ENCODE results near the gene NACAD. TPM values are rescaled to one million over a fixed set of nuclear protein-coding genes. Genes with fewer than 3 reads are reported as not detected.

Gene NACAD
- total RNA-seq, 4 donors from 2014 or later = 1.1 to 5.3 (median 1.9) TPM

DNA sequence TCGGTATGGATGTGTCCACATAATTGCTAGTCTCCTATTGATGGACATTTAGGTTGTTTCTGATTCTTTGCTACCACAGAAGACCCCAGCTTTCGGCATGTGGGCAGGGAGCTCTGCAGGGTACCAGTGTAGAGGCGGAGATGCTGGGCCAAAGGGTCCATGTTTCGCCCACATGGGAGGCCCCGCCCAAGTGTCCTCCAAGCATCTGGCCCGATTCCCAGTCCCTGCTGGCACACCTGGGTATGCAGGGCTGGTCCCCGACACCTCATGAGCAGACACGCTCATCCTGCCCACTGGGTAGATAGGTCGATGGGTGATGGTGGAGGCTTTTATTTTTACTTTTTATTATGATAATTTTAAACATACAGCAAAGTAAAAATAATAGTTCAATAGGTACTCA is 42.1 kb upstream of the NACAD start:
- TF ChIP-seq, protein P1, sequence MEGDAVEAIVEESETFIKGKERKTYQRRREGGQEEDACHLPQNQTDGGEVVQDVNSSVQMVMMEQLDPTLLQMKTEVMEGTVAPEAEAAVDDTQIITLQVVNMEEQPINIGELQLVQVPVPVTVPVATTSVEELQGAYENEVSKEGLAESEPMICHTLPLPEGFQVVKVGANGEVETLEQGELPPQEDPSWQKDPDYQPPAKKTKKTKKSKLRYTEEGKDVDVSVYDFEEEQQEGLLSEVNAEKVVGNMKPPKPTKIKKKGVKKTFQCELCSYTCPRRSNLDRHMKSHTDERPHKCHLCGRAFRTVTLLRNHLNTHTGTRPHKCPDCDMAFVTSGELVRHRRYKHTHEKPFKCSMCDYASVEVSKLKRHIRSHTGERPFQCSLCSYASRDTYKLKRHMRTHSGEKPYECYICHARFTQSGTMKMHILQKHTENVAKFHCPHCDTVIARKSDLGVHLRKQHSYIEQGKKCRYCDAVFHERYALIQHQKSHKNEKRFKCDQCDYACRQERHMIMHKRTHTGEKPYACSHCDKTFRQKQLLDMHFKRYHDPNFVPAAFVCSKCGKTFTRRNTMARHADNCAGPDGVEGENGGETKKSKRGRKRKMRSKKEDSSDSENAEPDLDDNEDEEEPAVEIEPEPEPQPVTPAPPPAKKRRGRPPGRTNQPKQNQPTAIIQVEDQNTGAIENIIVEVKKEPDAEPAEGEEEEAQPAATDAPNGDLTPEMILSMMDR (IDR thresholded peaks at IDR 0.05; ENCODE audit: low read depth) = no peak

DNA sequence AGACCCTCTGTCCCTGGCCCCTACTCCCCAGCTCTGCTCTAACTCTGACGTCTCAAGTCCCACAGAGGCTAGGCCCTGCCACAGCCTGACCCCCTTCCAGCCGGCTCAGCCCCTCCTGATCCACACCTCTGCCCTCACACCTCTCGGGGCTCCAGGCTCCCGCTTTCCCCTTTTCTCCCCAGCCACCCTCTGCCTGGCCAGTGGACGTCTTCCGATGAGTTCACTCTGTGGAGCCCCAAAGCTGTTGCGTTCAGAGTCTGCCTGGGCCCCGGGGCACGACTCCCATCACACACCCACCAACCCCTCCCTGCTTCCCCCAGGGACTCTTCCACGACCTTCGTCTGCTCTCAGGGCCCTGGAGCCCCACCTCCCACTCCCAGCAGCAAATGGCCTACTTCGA is 41.1 kb upstream of the NACAD start:
- TF ChIP-seq, protein P1 (IDR thresholded peaks at IDR 0.05; ENCODE audit: low read depth) = no peak

DNA sequence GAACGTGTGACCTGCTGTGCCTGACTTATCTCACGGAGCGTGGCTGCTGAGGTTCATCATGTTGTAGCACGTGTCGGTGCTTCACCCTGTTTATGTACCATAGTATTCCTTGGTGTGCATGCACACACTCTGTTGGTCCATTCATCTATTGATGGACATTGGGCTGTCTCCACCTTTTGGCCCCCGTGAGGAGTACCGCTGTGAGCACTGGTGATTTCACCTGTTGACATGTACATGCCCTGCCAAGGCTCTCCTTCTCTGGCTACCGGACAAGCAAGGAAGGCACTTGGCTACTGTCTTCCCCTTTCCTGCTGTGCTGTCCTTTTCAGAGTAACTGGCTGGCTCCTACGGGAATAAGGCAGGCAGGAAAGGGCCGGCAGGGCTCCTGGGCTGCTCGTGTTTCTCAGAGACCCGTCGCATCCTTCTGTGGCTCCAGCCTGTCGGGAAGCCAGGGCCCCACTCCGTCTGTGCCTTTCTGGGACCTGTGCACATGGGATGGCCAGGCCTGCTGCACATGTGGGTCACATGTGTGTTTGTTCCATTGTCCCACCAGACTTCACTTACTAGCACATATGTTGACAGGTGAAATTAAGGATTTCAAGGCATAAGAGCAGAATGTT is 40.5 kb upstream of the NACAD start:
- TF ChIP-seq, protein P1 (IDR thresholded peaks at IDR 0.05; ENCODE audit: low read depth) = no peak

DNA sequence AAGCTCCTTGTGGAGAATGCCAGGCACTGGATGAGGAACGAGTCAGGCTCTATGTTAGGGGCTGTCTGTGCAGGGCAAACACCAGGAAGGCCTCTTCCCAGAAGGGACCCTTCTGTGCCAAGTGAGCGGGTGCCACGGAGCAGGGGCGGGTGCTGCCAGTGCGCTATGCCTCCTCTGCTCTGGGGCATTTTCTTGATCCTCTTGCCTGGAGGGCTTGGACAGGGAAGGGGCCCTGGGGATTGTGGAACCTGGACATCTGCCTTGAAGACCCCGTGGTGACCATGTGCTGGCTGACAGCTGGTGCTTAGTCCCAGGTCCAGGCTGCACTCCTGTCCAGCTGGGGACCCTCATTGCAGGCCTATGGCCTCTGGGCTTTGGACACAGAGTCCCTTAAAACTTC is 38.2 kb upstream of the NACAD start:
- TF ChIP-seq, protein P1 (IDR thresholded peaks at IDR 0.05; ENCODE audit: low read depth) = no peak

DNA sequence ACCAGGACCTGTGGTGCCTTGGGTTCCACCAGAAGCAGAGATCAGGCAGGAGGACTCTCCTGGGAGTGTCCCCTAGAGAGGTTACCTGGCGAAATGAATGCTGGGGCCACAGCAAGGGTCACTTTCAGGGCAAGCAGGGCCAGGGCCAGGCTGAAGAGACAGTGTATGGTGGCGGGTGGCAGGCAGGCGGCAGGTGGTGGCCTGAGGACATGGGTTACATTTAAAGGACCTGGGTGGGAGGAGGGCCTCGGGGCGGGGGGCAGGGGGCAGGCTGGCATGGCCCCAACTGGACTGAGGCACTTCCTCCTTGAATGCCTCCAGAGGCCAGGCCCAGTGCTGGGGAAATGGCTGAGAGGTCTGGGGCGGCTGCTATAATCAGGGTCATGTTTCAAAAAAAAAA is 37.4 kb upstream of the NACAD start:
- TF ChIP-seq, protein P1 (IDR thresholded peaks at IDR 0.05; ENCODE audit: low read depth) = no peak

DNA sequence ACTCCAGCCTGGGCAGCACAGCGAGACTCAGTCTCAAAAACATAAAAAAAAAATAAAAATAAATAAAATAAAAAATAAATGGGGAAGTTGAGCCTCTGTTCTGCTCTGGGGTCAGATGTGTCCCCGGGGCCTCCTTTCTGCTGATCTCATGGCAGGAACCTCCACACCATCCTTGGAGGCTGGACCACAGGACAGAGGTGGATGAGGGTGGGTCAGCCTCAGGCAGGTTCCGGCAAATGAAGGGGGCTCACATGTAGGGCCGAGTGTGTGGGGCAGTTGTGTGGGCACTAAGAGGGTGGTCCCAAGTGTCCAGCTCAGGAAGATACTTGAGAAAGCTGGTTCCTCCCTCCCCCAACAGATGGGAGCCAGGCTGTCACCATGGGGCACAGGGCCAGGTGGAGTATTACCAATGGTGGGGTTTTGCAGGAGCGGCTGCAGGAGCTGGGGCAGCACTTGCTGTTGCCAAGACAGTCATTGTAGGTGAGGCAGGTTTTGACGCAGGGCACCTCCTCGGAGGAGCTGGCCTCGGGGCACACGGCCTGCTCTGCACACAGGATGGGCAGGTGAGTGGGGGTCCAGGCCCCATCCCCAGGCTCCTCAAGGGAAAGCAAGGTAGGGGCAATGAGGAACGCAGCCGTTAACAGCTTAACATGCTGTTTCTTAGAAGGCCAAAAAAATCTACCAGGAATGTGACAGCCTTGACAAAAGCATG is 36.6 kb upstream of the NACAD start:
- TF ChIP-seq, protein P1 (IDR thresholded peaks at IDR 0.05; ENCODE audit: low read depth) = no peak

DNA sequence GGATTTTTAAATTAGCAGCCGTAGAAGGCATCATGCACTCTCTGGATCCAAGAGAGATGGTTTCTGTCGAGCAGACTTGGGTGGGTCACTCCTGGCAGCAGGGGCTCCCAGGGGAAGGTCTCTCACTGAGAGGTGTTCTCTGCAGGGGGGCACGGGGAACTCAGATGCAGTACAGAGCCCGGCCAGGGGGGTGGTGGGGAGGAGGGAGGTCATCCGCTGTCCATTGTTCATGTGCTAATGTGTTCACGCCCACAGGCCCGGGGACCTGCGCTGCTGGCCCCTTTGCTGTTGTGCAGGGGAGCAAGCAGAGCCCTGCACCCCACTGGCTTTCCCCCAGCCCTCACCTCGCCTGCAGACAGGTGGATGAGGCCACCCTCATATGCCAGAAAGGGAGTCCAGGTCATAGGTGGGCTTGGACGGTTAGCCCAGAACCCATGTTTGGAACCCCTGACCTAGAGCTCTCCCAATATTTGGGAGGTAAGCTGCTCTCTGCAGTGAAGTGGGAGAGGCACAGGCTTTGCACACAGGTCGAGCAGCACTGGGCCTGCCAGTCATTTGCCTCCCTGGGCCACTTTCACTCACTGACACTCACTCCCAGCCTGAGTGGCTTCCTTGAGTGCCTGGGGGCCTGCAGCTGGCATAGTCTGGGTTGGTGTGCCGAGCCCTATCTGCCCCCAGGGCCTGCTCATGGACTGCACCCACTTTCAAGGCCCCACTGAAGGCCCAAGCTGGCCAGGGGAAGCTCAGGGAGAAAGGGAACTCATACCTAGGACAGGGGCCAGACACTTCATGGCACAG is 35.3 kb upstream of the NACAD start:
- TF ChIP-seq, protein P1 (IDR thresholded peaks at IDR 0.05; ENCODE audit: low read depth) = no peak
